ENCODE measurements around the gene NXPH4.
A peak's percentile ranks its signal among the peaks of the same experiment; 100 is the strongest.

NXPH4 gene

DNA sequence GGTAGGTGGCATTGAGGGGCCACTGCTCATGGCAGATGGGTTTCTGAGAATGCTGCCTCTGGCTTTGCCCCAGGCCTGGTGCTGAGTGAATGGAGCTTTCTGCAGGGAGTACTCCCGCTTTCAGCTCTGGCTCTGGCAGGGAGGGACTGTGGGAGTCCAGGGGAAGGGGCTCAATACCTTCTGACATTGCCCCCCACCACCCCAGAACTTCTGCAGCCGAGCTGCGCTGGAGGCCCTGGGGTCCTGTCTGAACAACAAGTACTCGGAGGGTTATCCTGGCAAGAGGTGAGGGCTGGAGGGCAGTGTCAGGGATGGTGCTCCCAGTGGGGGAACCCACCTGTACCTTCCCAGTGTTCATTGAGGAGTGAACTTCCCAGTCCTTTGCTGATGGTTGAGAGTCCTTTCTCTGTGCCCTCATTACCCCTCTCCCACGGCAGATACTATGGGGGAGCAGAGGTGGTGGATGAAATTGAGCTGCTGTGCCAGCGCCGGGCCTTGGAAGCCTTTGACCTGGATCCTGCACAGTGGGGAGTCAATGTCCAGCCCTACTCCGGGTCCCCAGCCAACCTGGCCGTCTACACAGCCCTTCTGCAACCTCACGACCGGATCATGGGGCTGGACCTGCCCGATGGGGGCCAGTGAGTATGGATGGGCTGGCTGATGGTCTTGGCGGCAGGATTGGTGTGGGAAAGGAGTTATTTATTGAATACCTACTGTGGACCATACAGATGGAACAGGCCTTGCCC is 14.9 kb downstream of the NXPH4 start:
- no peak for DNase-seq (ENCODE audit: low read depth, low spot score)

DNA sequence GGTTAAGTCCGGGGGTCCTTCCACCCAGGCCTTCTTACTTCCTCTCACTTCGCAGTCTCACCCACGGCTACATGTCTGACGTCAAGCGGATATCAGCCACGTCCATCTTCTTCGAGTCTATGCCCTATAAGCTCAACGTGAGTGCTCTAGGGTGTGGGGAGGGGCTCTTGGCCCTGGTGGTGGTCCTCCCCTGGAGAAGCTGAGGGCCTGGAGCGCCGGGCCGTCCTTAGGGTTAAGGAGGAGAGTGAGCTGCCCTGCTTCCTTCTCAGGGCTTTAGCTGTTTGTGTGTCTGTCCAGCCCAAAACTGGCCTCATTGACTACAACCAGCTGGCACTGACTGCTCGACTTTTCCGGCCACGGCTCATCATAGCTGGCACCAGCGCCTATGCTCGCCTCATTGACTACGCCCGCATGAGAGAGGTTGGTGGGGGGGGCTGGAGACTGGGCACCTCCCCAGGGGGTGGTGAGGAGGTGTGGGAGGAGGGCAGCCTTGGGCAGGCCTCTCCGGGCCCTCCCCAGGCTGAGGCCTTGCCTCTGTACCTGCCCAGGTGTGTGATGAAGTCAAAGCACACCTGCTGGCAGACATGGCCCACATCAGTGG is 15.7 kb downstream of the NXPH4 start:
- DNase-seq (ENCODE audit: low read depth, low spot score): no peak

DNA sequence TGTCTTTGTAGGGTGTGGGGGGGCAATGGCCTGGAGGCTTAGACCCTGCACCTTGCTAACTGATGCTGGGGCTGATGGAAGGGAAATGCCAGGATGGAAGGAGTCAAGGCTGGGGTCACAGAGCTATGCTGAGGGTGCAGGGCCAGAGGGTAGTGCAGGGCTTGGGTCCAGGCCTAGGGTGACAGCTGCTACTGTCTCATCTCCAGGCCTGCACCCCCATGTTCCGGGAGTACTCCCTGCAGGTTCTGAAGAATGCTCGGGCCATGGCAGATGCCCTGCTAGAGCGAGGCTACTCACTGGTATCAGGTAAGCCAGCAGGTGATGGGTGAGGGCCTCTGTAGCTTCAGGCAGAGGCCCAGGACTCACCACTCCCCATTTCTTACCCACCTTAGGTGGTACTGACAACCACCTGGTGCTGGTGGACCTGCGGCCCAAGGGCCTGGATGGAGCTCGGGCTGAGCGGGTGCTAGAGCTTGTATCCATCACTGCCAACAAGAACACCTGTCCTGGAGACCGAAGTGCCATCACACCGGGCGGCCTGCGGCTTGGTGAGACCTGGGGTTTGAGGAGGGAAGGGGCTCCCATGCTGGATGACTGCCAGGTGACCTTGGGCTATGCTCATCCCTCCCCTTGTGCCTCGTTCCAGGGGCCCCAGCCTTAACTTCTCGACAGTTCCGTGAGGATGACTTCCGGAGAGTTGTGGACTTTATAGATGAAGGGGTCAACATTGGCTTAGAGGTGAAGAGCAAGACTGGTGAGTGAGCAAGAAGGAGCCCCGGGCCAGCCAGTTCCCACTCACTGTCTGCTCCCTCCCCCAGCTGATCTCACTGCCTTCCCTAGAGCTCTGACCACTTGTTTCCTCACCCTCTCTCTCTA is 17.0 kb downstream of the NXPH4 start:
- no peak for DNase-seq (ENCODE audit: low read depth, low spot score)

DNA sequence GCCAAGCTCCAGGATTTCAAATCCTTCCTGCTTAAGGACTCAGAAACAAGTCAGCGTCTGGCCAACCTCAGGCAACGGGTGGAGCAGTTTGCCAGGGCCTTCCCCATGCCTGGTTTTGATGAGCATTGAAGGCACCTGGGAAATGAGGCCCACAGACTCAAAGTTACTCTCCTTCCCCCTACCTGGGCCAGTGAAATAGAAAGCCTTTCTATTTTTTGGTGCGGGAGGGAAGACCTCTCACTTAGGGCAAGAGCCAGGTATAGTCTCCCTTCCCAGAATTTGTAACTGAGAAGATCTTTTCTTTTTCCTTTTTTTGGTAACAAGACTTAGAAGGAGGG is 17.6 kb downstream of the NXPH4 start:
- no peak for DNase-seq (ENCODE audit: low read depth, low spot score)

DNA sequence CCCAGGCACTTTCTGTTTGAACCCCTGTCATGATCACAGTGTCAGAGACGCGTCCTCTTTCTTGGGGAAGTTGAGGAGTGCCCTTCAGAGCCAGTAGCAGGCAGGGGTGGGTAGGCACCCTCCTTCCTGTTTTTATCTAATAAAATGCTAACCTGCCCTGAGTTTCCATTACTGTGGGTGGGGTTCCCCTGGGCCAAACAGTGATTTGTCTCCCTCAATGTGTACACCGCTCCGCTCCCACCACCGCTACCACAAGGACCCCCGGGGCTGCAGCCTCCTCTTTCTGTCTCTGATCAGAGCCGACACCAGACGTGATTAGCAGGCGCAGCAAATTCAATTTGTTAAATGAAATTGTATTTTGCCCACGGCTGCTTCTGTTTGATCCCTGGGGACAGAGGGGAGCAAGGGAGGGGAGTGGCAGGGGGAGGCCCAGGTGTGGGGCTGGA is 18.0 kb downstream of the NXPH4 start:
- DNase-seq (ENCODE audit: low read depth, low spot score): no peak

DNA sequence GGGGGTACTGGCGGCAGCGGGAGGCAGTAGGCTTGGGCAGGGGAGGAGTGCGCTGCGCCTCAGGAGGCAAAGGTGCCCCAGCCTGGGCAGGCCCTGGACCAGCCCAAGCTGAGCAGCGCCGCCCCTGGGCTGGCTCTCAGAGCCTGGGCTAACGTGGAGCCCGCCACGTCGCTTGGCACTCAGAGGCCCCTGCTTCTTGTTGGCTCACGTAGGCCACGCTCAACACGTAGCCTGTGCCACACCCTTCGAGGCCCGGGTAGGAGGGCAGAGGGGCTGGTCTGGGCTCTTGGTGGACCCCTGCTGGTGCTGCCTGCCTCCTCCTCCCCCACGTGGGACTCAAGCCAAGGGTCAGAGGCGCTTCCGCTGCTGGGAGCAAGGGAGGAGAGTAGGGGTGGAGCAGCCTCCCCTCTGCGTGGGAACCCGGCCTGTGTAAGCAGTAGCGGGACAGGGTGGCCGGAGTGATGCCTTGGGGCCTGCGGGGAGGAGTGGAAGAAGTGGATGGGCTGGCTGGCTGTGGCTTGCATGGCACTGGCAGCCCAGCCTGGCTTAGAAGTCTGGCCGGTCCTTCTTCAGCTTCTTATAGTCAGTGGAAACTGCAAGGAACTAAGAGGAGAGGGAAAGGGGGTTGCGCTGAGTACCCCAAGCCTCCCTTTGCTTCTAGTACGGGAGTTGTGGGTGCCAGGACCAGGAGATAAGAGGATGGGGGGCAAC is 18.6 kb downstream of the NXPH4 start:
- peak; percentile 75 for DNase-seq (ENCODE audit: low read depth, low spot score)

DNA sequence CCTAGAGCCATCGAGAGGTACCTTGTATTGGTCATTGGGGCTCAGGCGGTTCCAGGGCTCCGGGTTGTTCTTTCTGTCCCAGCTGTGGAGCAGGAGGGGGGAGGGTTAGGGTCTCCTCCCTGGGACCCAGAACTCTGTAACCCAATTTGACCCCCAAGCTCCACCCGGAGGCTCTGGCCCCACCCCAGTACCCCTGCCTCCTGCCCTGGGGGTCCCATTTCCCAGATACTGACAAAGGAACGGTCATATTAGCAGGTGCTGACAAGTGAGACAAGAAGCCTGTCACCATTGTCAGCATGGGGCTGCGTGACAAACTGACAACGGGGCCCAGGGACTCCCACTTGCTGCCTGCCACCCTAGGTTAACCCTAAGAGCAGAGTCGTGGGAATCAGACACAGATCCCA is 19.1 kb downstream of the NXPH4 start:
- no peak for DNase-seq (ENCODE audit: low read depth, low spot score)

DNA sequence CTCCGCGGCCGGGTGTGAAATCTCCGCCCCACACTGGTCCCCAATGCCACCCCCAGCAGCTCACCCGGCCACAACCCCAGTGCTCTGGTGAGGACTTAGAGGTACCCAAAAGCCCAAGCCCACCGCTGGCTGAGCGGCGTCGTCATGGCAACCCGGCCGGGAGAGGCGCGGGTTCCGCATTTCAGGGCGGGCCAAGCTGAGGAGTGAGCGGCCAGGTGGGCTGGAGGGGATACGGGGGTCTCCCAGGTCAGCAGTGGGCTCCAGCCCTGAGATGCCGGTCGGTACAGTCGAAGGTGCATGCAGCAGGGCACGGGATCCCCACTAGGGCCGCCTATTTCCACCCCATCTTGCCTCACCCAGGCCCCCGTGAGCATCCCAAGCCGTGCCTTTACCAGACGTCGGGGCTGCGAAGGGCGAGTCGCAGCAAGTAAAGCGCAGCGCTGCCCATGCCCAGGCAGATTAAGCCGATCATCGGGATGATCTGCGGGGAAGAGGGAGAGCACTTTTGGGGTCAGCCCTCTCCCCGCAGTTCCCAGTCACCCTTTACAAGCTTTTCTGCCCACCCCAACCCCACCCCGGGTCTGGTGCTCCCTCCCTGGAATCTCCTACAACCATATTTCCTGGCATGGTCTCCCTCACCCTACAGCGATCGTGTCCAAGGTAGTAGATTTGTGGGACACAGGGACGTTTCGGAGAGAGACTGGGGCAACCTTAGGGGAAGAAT is 19.8 kb downstream of the NXPH4 start:
- no peak for DNase-seq (ENCODE audit: low read depth, low spot score)

DNA sequence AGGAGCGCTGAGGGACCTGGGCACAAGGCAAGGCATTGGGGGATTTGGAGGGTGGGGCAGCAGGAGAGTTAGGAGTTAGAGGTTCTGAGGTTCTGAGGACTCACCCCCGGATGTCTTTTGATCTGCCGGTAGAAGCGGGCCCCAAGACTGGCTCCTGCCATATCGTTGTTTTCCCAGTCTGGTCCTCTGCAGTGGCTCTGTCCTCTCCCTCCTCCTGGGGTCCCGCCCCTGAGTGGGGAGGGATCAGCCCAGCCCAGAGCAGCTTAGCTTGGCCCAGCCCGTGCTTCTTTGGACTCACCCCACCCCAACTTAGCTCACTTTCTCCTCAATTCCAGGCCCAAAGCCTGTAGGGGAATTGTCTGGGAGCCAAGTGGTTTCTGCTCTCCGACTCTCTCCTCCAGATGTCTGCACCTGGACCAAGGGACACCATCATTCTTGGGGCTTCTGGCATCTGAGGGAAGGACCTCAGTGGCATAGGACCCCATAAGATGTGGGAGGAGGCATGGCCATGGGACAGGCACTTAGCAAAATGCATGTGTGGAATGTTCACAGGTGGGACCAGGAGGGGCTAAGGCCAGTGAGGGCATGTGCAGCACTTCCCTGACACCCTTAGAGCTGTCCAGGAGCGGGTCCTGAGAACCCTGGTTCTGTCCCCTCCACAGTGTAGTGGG is 20.5 kb downstream of the NXPH4 start:
- no peak for DNase-seq (ENCODE audit: low read depth, low spot score)

DNA sequence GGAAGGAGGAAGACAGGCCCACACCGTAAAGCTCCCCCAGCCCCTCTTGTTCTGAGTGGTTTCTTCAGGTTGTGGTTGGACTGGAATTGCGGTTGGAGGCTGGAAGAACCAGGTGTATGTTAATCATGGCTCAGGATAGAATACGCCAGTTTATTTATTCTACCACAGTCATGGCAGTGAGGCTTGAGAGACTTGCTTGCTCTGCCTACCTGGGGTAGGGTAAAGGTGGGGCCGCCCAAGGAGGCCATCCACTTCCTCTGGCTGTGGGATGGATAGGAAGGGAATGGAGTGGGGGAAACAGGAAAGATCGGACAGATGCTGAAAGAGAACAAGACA is 21.0 kb downstream of the NXPH4 start:
- no peak for DNase-seq (ENCODE audit: low read depth, low spot score)

DNA sequence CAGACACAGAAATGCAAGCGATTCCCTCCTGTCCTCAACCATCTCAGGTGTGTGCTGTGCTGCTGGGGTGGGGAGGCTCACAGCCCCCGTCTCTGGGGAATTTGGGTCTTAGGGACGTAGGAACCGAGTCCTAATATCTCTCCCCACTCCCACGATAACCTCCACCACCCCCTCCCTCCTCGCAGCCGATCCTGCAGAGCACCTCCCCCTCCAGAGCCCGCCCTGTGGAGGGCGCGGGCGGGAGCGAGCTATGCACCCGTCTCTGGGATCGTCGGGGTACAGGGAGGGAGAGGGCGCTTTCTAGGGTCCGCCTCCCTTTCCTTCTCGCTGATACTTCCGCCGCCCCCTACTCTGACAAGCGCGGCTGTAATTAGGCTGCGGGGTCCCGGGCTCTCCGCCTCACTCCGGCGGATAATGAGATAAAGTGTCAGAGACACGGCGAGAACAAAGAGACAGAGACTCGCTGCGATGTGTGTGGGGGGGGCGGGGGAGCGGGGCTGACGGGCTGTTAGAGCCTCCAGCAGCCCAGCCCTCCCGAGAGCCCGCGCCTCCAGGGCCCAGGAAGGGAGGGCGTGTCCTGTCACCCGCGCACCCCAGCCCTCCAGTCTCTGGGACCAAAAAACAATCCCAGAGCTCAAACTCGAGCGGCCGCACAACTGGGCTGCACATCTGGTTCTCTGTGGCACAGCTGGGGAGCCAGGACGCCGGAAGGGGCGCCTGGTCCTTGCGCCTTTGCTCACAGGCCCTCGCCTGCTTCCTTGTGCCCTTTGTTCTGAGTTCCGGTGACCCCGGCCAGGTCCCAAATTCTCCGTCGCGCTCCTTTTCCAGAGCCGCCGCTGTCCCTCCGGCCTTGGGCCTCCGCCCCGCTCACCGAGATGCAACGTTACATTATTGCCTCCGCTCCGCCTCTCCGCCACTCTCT is 21.6 kb downstream of the NXPH4 start:
- no peak for DNase-seq (ENCODE audit: low read depth, low spot score)

DNA sequence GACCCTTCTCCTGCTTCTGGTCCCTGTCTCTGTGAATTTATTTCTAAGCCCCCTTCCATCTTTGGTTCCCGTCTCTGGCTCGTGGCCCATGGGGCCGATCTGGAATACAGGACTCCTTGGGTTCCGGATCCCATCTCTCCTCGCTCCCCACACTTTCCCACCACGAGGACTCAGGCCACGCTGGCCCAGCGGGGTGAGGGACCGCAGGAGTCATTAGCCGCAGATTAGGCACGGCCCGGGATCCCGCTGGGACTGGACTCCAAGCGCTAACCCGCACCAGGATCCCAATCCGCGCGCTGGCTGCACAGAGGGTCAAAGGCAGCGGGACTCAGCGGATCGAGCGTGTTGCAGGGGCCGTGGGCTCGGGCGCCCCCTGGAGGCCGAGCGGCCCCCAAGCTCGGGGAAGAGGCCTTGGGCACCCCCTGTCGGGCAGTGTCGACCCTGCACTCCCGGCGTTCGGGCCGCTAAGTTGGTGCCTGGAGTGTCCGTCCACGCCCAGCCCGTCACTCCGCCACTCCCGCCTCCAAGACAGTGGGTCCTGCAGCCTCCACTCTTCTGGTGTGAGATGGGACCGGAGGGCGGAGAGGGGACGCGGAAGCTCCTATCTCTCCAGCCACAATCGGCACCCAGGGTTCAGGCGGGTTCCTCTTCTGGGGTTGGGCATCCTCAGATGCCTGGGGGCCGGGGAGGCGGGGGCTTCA is 22.4 kb downstream of the NXPH4 start:
- DNase-seq (ENCODE audit: low read depth, low spot score): peak; percentile 64

DNA sequence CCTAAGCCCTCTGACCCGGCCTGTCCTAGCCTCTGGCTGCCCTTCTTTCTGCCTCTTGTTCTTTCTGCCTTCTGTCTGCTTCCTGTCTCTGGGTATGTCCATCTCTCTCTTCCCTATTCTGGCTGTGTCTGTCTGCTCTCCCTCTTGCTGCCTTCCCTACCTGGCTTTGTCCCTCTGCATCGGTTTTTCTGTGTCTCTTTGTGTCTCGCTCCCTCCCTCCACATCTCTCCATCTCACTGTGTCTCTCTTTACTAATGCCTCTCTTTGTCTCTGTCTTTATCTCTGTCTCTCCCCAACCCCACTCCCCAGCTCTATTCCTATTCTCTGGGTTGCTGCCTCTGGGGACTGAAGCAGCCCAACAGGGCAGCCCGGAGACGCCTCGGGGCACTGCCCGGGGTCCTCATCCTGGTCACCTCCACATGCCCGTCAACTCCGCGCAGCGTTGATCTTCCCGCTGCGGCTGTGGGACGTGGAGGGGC is 23.0 kb downstream of the NXPH4 start:
- DNase-seq (ENCODE audit: low read depth, low spot score): no peak

DNA sequence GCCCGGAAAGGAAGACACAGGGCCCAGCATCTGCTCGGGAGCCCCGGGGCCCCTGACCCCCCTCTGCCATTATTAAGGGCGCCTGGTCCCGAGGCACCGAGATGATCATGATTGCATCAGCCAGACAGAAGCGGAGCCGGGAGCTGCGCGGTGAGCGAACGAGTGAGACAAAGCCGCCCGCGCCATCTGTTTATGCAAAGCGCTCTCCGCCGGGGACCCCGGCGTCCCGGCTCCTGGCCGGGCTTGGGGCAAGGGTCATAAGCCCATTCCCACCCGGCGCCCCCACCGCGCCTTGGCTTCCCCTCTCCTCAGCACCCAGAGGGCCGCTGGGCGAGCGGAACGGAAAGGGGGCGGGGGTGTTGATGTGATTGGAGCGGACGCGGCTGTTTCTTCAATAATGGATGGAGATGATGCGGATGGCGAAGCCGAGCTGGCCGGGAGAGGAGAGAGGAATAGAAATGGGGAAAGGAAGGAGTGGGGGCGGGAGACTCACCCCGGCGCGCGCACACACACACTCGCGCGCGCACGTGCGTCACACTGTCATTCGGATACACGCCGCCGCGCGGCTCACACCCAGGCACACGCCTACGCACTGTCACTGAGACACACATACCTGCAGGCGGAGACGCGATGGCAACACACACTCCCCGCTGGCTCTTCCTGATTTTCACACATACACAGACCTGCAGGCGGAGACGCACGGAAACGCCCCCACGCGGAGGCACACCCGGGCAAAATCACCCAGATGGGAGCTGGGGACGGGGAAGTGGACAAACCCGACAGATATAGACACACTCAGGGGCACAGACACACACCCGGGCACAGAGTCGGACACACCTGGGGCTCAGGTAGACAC is 23.7 kb downstream of the NXPH4 start:
- no peak for DNase-seq (ENCODE audit: low read depth, low spot score)

DNA sequence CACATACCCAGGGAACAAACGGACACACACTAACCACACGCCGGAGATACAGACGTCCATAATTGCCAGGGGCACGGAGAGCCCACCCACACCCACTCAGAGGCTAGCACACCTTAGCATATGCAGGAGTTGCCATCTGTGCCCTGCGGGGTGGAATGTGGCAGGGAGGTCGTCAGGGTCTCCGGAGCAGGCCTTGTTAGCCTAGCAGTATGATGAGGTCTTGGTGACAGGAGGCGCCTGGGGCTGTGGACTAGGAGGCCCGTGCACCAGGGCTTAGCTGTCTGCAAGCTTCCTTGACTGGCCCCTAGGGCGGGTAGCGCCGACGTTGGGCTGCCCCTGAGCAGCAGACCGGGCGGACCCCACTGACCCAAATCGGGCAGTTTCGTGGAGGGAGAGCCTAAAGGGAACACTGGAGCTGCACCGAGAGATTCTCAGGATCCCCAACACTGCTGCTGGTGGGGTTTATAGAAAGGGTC is 24.4 kb downstream of the NXPH4 start:
- no peak for DNase-seq (ENCODE audit: low read depth, low spot score)

DNA sequence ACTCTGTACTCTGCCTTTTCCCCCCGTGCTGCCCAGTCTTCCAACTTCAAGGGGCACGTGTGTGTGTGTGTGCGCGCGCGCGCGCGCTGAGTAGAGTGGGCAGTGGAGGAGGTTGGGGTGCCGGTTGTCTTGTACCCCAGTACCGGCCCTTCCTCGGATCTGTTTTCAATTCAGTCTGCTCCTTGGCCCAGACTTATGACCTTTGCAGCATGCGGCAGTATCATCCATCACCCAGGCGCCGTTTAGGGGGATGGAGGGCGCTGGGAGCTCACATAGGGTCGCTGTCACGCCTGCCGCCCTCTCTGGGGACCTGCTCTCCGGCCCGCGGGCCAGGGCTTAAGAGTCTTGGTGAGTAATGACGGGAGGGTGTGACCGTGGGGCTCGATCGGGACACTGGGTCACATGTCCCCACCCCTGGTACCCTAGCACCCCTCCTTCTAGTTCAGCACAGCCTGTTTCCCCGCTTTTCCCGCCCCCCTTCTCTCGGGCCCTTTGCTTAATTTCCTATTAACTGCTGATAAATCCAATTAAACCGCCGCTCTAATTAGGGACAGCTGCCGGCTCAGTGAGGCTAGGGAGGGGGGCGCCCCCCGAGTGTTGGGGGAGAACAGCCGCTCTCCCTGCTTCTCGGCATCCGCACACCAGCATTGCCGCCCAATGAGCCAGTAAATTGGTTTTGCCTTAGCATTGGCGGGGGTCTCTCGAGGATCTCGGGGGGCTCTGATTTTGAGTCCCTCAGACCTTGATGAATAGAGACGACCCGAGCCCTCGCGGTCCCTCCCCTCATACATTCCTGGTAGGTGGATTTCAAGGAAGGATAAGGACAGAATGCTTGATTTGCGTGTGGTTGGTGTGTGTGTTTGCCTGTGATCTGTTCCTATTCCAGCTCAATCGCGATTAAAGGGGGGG is 25.1 kb downstream of the NXPH4 start:
- DNase-seq (ENCODE audit: low read depth, low spot score): no peak

DNA sequence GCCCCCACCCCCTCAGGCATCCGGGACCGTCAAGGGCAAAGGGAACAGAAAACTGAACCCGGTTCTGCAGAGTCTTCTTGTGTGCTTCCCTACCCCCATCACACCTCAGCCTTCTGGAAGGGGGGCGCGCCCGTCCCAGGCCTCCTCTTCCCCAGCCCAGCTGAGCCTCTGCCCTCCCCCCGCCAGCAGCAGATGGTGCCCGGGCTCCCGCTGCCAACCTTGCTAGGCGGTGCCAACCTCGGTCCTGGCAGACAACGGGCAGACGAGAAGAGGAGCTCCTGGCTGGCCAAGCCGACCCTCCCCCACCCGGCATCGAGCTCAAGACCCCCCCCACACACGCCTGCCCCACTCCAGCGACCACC is 25.7 kb downstream of the NXPH4 start:
- no peak for DNase-seq (ENCODE audit: low read depth, low spot score)

Data from smooth muscle cell of the brain vasculature (primary cell).